Kidney (tissue), 14 donors: ENCODE data around the gene ERFE. TPM values are rescaled to one million over a fixed set of nuclear protein-coding genes. Genes with fewer than 3 reads are reported as not detected.

ENCODE experiments used
- DNase-seq, 5 donors: peaks; one replicate each; pipeline ENCODE4 v3.0.0-alpha.2; 2013 to 2020
- FAIRE-seq: peaks from 2 replicates; lab custom pipeline; 2012; peaks lifted over from hg19 to GRCh38; lab: Jason Lieb, UNC
- H3K27ac ChIP-seq, 2 donors: one replicate each; pipeline ENCODE4 v1.7.0; 2013; ENCODE audit warnings: low read depth in 2 of 2, low read length in 2 of 2, inconsistent platforms in 1 of 2
- H3K27me3 ChIP-seq: one replicate; pipeline ENCODE4 v1.7.1; 2013; ENCODE audit warnings: low read length, inconsistent platforms; ENCODE audit not compliant: control insufficient read depth, insufficient read depth
- H3K36me3 ChIP-seq, 3 donors: one replicate each; pipeline versions ENCODE4 v1.7.0 to v1.7.1; 2013; ENCODE audit warnings: low read length in 3 of 3, control low read depth in 1 of 3, inconsistent platforms in 1 of 3; ENCODE audit not compliant: insufficient read depth in 3 of 3, control insufficient read depth in 2 of 3
- H3K4me1 ChIP-seq, 3 donors: one replicate each; pipeline versions ENCODE4 v1.7.0 to v1.7.1; 2013; ENCODE audit warnings: low read length in 3 of 3, inconsistent platforms in 1 of 3, low read depth in 1 of 3; ENCODE audit not compliant: control insufficient read depth in 2 of 3, insufficient read depth in 2 of 3
- H3K4me3 ChIP-seq, 3 donors: one replicate each; pipeline versions ENCODE4 v1.7.0 to v1.8.1; 2013; ENCODE audit warnings: low read length in 3 of 3, control low read depth in 1 of 3, inconsistent platforms in 1 of 3
- H3K9ac ChIP-seq, 3 donors: one replicate each; pipeline versions ENCODE4 v1.7.0 to v1.7.1; 2013; ENCODE audit warnings: low read length in 3 of 3, control low read depth in 1 of 3, inconsistent platforms in 1 of 3
- H3K9me3 ChIP-seq, 3 donors: one replicate each; pipeline versions ENCODE4 v1.7.0 to v1.7.1; 2013; ENCODE audit warnings: low read length in 3 of 3, control low read depth in 1 of 3, inconsistent platforms in 1 of 3; ENCODE audit not compliant: control insufficient read depth in 2 of 3, insufficient read depth in 1 of 3
- intact Hi-C: fragments of 100-400 bp; cut with DNase I; formaldehyde crosslinking; loops from one replicate; pipeline ENCODE4 v1.11.1; 2022
- polyA plus RNA-seq: library from polyadenylated mRNA; stranded (reverse); fragments of 350-450 nt; fragmentation: Illumina TruSeq; extraction: RNeasy Lipid Tissue Mini Kit (QIAGEN cat#74804); gene quantifications from one replicate; pipeline ENCODE4 v1.2.3, GENCODE V29; 2014; ENCODE audit warnings: low read depth, low replicate concordance; ENCODE audit not compliant: insufficient read depth
- total RNA-seq: library from RNA; stranded (reverse); fragmentation: NEBNext Ultra II Directional; extraction: Animal tissue kit (Norgen Biotek cat#: 25700); gene quantifications from one replicate; pipeline ENCODE4 v1.2.1, GENCODE V29; 2021
- TF ChIP-seq, protein P1 (sequence below): IDR thresholded peaks from 3 replicates; pipeline ENCODE4 v1.5.1; 2012; ENCODE audit warnings: mild to moderate bottlenecking, moderate library complexity, borderline replicate concordance; ENCODE audit not compliant: insufficient read depth; ENCODE audit errors: extremely low read depth
- donor health status: control.
- donor health status: control.
- donor health status: control.
- donor health status: control.
- donor health status: control.
- donor health status: DM: yes; HTN: yes; CAD: no.
- donor health status: Normal renal cell carcinoma (clear cell type).

ERFE gene
- total and polyA plus RNA-seq, 2 donors from 2014 or later: 1.6 to 61.4 TPM

DNA sequence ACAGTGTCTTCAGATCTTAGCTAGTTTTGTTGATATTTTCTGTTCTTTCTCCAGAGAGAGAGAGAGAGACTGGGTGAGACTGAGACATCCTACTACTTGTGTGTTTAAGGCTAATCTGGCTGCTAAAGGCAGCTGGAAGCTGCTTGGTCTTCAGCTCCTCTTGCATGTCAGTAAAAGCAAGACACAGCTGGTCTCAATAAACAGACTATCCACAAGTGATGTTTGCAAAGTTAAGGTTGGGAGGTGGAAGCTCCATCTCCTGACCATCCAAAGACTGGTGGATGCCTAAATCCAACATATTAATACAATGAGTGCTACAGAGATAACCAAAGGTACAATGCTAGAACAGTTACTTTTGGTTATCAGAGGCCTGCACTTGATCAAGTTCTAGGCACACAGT is 17.8 kb downstream of the ERFE start:
- no peak for FAIRE-seq
- Histone ChIP-seq H3K9ac (no peak overlapping the region), H3K27ac (no peak overlapping the region), H3K4me1 (no peaks in the 10 kb centered on the region), H3K36me3 (peaks cover 7 to 70% (median 47%) of the 10 kb centered on the region in 3 donors), H3K9me3 (no peaks in the 10 kb centered on the region), H3K4me3 (no peak overlapping the region), H3K27me3 (no peaks in the 10 kb centered on the region)
- intact Hi-C loops: no loop called here
- DNase-seq: peak in 1 of 5 donors; percentile 55
- TF ChIP-seq, protein P1, sequence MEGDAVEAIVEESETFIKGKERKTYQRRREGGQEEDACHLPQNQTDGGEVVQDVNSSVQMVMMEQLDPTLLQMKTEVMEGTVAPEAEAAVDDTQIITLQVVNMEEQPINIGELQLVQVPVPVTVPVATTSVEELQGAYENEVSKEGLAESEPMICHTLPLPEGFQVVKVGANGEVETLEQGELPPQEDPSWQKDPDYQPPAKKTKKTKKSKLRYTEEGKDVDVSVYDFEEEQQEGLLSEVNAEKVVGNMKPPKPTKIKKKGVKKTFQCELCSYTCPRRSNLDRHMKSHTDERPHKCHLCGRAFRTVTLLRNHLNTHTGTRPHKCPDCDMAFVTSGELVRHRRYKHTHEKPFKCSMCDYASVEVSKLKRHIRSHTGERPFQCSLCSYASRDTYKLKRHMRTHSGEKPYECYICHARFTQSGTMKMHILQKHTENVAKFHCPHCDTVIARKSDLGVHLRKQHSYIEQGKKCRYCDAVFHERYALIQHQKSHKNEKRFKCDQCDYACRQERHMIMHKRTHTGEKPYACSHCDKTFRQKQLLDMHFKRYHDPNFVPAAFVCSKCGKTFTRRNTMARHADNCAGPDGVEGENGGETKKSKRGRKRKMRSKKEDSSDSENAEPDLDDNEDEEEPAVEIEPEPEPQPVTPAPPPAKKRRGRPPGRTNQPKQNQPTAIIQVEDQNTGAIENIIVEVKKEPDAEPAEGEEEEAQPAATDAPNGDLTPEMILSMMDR: no peak

DNA sequence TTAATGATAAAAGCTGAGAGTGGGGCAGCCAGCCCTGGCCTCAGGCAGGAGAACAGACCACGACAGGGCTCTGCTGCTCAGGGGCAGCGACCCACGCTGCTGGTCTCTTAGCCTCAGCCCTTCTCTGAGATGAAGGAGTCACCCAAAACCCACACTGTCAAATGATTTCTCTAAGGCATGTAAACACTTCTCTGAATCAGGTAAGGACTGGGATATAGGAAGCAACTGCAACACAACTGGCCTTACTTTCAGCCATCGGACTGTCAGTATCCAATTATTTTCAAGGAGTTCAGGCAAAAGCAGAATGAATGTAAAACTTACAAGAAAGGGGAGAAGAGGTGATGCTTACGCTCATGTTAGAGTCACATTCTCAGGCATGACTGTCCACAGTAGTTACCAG is 21.8 kb downstream of the ERFE start:
- Histone ChIP-seq H3K36me3 (peaks cover 8 to 75% (median 55%) of the 10 kb centered on the region in 3 donors), H3K4me3 (no peak overlapping the region), H3K9ac (no peak overlapping the region), H3K27me3 (no peaks in the 10 kb centered on the region), H3K4me1 (no peaks in the 10 kb centered on the region), H3K27ac (no peak overlapping the region), H3K9me3 (no peaks in the 10 kb centered on the region)
- TF ChIP-seq, protein P1: no peak
- intact Hi-C loops: no loop called here
- no peak for FAIRE-seq
- DNase-seq: no peak

DNA sequence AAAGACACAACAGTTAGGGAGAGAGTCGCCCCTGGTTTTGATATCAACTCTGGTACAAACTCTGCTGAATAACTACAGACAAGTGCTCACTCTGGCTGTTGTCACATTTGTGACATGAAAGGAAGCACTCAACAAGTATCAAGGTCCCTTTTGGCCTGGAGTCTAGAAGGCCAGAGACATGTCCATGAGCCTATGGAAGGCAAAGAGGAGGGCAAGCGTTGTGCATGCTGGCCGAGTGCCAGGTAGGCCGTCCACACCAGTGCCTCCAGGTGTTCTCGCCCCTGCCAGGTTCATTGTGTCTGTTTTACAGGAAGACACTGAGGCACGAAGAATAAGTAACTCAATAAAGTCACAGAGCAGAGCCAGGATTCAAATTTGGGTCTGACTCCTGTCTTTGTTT is 23.6 kb downstream of the ERFE start:
- no peaks in the 10 kb centered on the region for H3K4me1 ChIP-seq
- no peaks in the 10 kb centered on the region for H3K9me3 ChIP-seq
- DNase-seq: no peak
- no peak overlapping the region for H3K27ac ChIP-seq
- peaks cover 13 to 84% (median 59%) of the 10 kb centered on the region in 3 donors for H3K36me3 ChIP-seq
- no peak overlapping the region for H3K4me3 ChIP-seq
- TF ChIP-seq, protein P1: no peak
- no peak overlapping the region for H3K9ac ChIP-seq
- no peak for FAIRE-seq
- H3K27me3 ChIP-seq: no peaks in the 10 kb centered on the region
- intact Hi-C loops: no loop called here

DNA sequence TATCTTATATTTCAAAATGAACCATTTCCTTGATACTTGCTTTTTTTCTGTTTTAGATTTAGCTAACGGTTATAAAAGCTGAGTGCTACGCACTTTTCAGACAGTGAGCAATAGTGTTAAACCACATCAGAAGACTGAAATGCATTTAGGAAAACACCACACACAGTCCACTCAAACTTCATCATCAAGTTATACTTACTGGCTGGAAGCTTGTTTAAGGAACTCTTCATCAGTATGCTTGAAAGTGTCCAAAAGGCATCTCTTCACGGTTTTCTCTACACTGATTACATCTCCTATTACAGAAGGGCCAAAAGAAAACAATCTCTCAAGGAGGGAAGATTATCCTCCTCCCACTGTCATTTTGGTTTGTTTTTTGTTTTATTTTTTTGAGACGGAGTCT is 25.1 kb downstream of the ERFE start:
- Histone ChIP-seq H3K27ac (no peak overlapping the region), H3K4me1 (no peaks in the 10 kb centered on the region), H3K9ac (no peak overlapping the region), H3K27me3 (no peaks in the 10 kb centered on the region), H3K4me3 (no peak overlapping the region), H3K9me3 (no peaks in the 10 kb centered on the region), H3K36me3 (peaks cover 13 to 87% (median 67%) of the 10 kb centered on the region in 3 donors)
- intact Hi-C loops: no loop called here
- DNase-seq: no peak
- TF ChIP-seq, protein P1: no peak
- FAIRE-seq: no peak
